ENCODE data around the gene OR8G5.

DNA sequence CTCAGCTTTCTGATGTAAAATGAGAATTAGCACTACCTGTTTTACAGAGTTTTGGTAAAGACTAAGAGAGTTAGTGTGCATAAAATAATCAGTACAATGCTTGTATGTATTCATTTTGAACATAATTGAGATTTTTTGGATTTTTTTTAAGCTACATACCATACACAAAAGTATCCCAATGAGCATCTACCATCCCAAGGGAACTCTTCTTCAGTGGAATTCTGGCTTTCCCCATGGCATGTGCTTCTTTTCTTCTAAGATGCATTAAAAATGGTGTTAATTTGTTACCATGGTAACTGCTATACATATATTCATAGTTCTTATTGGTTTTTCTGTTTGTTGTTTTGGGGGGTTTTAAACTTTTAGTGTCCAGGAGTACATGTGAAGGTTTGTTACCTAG, 39.8 kb downstream of the OR8G5 start:
- TF ChIP-seq CTCF (IDR thresholded peaks at IDR 0.05; ENCODE audit: insufficient read depth, low read depth, low read length) (no peak), EZH2 (IDR thresholded peaks at IDR 0.05; ENCODE audit: insufficient read depth, low read length) (no peak)
